A673 (cell line): ENCODE data around the gene SPSB4. TPM values are rescaled to one million over a fixed set of nuclear protein-coding genes. Genes with fewer than 3 reads are reported as not detected.

Experiments
- BruUV-seq: library from RNA; stranded (reverse); fragments of 400-500 nt; replicated peaks from 2 replicates; lab custom pipeline; 2021; lab: Mats Ljungman, UMichigan
- CTCF ChIA-PET: fragments of 300-600 bp; sonication (Branson Sonifier 250); formaldehyde crosslinking; loops from one replicate; lab custom pipeline; 2022; ENCODE audit warnings: antibody characterized with exemption; lab: Charles Lee
- POLR2A ChIA-PET: fragments of 300-600 bp; sonication (Branson Sonifier 250); formaldehyde crosslinking; loops from one replicate; lab custom pipeline; 2022; ENCODE audit warnings: antibody characterized with exemption; ENCODE audit not compliant: low non-redundant PET; lab: Charles Lee
- DNase-seq: peaks from one replicate; pipeline ENCODE4 v3.0.0-alpha.2; 2015; ENCODE audit warnings: low spot score
- H3K27ac ChIP-seq: fragments of 200-600 bp; sonication (generic); 2 replicates; pipeline ENCODE4 v1.5.1; 2016; ENCODE audit warnings: mixed run types, low read depth, mild to moderate bottlenecking, mixed read lengths, antibody characterized with exemption, low read length; ENCODE audit not compliant: poor library complexity, severe bottlenecking
- H3K27me3 ChIP-seq: fragments of 200-600 bp; sonication (generic); replicated peaks from 2 replicates; pipeline ENCODE4 v1.6.1; 2017; ENCODE audit warnings: mixed run types, low read depth, mild to moderate bottlenecking, mixed read lengths, antibody characterized with exemption, low read length; ENCODE audit not compliant: insufficient read depth, poor library complexity
- H3K36me3 ChIP-seq: fragments of 200-600 bp; sonication (generic); 2 replicates; pipeline ENCODE4 v1.6.1; 2016; ENCODE audit warnings: mixed run types, mild to moderate bottlenecking, mixed read lengths, antibody characterized with exemption, low read length; ENCODE audit not compliant: insufficient read depth, poor library complexity, severe bottlenecking
- H3K4me1 ChIP-seq: fragments of 200-600 bp; sonication (generic); 2 replicates; pipeline ENCODE4 v1.6.1; 2017; ENCODE audit warnings: mixed run types, mild to moderate bottlenecking, mixed read lengths, antibody characterized with exemption, low read length; ENCODE audit not compliant: insufficient read depth, poor library complexity, severe bottlenecking
- H3K4me3 ChIP-seq: fragments of 200-600 bp; sonication (generic); 2 replicates; pipeline ENCODE4 v1.5.1; 2016; ENCODE audit warnings: low read depth, mixed run types, mild to moderate bottlenecking, mixed read lengths, low read length; ENCODE audit not compliant: poor library complexity, severe bottlenecking
- H3K9me3 ChIP-seq: fragments of 200-600 bp; sonication (generic); 2 replicates; pipeline ENCODE4 v1.6.1; 2016; ENCODE audit warnings: mixed run types, low read depth, mild to moderate bottlenecking, mixed read lengths, antibody characterized with exemption, low read length; ENCODE audit not compliant: poor library complexity, severe bottlenecking
- CTCF ChIP-seq: fragments of 300-800, 200-600 bp; sonication (generic); conservative IDR thresholded peaks from 2 replicates; pipeline ENCODE4 v1.5.1; 2017; ENCODE audit warnings: low read depth, mild to moderate bottlenecking, antibody characterized with exemption, low read length, moderate library complexity, mixed read lengths
- EZH2 ChIP-seq: fragments of 200-600 bp; sonication (generic); IDR thresholded peaks from 2 replicates; pipeline ENCODE4 v1.6.1; 2017; ENCODE audit warnings: borderline replicate concordance, low read depth, mild to moderate bottlenecking, mixed read lengths, antibody characterized with exemption, low read length; ENCODE audit not compliant: poor library complexity, severe bottlenecking
- intact Hi-C: fragments of 100-400 bp; cut with micrococcal nuclease; formaldehyde crosslinking; loops from one replicate; pipeline ENCODE4 v1.10.0; 2022; ENCODE audit not compliant: unreplicated experiment
- total RNA-seq: library from RNA; stranded (reverse); gene quantifications from 2 replicates; pipeline ENCODE4 v1.2.3, GENCODE V29; 2021

The SPSB4 gene
- total RNA-seq, 1 experiment from 2014 or later = 0.39 TPM

- no peaks in the 10 kb centered on the region for H3K9me3 ChIP-seq
- no TSS peak for BruUV-seq
- intact Hi-C loops = no loop called here
- no peak for DNase-seq
- TF ChIP-seq EZH2 = no peak
- TF ChIP-seq CTCF = no peak
- ChIA-PET CTCF (no interaction called here), POLR2A (no interaction called here)
- H3K27ac ChIP-seq = no peak overlapping the region
- H3K27me3 ChIP-seq = no peaks in the 10 kb centered on the region
- H3K36me3 ChIP-seq = no peaks in the 10 kb centered on the region
- no peak overlapping the region for H3K4me3 ChIP-seq
- no peaks in the 10 kb centered on the region for H3K4me1 ChIP-seq
Measured at GRCh38 chr3:141143517-141143916, 92.4 kb downstream of the SPSB4 start.

GRCh38 chr3:141146979-141147470 lies 95.9 kb downstream of the SPSB4 start:
- H3K36me3 ChIP-seq = no peaks in the 10 kb centered on the region
- no peaks in the 10 kb centered on the region for H3K4me1 ChIP-seq
- H3K27ac ChIP-seq = no peak overlapping the region
- no peaks in the 10 kb centered on the region for H3K27me3 ChIP-seq
- intact Hi-C loops = no loop called here
- H3K4me3 ChIP-seq = no peak overlapping the region
- ChIA-PET POLR2A (no interaction called here), CTCF (no interaction called here)
- no peak for DNase-seq
- H3K9me3 ChIP-seq = no peaks in the 10 kb centered on the region
- BruUV-seq = no TSS peak
- TF ChIP-seq EZH2 (no peak), CTCF (no peak)

GRCh38 chr3:141147657-141148056 lies 96.5 kb downstream of the SPSB4 start:
- no peaks in the 10 kb centered on the region for H3K36me3 ChIP-seq
- no peaks in the 10 kb centered on the region for H3K9me3 ChIP-seq
- ChIA-PET POLR2A (no interaction called here), CTCF (no interaction called here)
- DNase-seq = no peak
- no peak for TF ChIP-seq EZH2
- no peak for TF ChIP-seq CTCF
- intact Hi-C loops = no loop called here
- no peaks in the 10 kb centered on the region for H3K4me1 ChIP-seq
- H3K27me3 ChIP-seq = no peaks in the 10 kb centered on the region
- H3K4me3 ChIP-seq = no peak overlapping the region
- no peak overlapping the region for H3K27ac ChIP-seq
- BruUV-seq = no TSS peak
